OCI-M2 (cell line): ENCODE measurements around the gene GPR180.

Experiments used
- DNase-seq: peaks from one replicate; lab custom pipeline; 2025; ENCODE audit not compliant: unreplicated experiment; lab: John Stamatoyannopoulos, UW

Gene GPR180

DNA sequence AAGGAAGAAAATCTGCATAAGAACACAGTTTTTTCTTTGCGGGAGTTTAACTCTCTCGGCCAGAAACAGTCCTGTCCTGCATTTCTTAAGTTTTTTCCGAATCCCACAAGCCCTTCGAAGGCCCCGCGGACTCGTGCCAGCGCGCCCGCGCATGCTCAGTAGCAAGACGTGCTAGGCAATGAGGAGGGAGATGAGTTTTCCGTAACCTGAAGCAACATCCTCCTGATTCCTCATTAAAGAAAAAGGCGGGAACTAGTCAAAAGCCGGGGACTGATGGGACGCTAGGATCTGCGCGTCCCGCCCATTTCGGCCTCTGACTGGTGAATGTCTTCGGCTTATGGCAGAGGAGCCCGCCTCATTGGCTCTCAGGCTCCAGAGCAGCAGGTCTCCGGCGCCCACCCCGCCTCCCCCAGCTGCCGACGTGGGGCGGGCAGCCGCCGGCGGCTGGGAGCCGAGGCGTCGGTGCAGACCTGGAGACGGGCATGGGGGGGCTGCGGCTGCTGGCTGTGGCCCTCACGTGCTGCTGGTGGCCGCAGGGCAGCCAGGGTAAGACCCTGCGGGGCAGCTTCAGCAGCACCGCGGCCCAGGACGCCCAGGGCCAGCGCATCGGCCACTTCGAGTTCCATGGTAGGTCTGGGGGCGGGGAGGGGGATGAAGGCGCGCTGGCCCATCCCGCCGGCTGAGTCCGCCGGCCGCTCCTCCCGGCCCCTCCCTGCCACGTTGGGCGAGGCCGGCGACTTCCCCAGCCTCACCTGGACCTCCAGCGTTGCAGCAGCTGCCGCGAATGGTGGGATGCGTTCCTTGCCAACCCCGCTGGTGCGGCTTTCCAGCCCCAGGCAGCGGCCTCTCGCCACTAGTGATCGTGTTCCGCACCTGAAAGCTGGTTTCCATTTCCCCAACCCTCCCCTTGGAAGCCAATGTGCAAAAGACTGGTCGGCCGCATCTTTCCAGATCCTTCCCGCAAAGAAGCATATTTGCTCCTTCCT lies at the start of gene GPR180:
TSS of gene GPR180 (plus strand) at position 412 of the 986 bp plus-strand sequence. CDS start at position 483, 71 bp downstream.
- peak; percentile 83 for DNase-seq

DNA sequence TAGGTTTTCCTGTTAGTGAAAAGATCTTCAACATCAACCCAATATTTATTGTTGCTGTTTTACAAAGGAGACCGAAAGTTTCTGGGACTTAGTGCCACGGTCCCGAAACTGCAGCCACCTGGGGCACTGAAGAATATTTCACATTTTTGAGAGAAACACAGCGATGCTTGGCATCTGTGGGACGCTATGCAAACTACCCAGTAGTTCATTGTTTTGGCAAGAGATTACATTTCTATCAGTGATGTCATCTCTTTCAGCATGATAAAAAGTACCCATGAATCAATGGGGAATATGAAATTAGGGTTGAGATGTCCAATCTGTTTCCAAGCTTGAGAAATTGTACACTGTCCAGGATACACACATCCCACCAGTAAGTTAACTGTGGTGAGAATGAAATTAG lies 49.6 kb upstream of the GPR180 start:
- no peak for DNase-seq

DNA sequence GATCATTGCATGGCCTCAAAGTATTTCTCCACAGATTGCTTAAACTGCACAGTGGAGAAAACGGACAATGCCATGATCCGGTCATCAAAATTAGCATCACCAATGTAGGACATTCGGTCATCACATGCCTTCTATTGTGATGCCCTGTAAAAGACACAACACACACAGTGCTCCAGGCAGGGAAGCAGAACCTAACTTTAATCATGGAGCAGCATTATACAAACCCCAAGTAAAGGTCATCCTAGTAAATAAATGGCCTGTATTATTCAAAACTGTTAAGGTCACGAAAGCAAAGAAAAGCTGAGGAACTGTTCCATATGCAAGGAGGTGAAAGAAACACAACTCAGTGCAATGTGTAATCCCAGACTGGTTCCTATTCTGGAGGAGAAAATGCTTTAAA lies 47.9 kb upstream of the GPR180 start:
- no peak for DNase-seq

DNA sequence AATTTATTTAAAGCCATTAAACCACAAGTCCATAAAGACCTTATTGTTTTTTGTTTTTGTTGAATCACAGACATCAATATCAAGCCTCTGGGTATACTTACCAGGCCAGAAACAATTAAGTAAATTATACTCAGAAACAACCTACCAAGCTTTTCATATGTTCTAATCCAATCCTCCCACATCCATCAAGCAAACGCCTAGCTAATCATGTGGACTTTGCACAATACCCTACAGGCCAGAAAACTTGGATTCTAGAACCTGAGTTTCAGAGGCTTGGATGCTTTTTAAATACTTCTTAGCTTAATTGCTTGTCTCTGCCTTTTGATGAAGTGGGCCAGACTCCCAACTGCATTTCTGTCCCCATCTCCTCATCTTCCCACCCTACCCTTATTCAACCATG lies 45.6 kb upstream of the GPR180 start:
- DNase-seq: no peak

DNA sequence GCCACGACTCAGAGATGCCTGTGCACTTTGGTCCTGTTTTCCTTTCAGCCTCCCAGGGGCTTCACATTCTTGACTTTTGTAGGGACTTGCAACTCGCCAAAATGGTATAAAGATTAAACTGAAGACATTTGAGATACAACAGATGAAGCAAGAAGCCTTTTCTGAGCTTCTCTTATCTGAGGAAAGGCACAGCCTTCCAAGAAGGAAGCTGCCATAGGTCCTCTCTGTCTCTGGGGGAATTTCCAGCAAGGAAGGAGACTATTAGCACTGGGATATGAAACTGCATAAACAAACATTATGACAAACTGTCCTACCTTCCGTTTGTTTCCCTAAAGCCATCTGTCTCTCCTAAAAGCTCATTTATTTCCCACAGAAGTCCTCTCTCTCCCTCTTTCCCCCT lies 45.0 kb upstream of the GPR180 start:
- DNase-seq: no peak

DNA sequence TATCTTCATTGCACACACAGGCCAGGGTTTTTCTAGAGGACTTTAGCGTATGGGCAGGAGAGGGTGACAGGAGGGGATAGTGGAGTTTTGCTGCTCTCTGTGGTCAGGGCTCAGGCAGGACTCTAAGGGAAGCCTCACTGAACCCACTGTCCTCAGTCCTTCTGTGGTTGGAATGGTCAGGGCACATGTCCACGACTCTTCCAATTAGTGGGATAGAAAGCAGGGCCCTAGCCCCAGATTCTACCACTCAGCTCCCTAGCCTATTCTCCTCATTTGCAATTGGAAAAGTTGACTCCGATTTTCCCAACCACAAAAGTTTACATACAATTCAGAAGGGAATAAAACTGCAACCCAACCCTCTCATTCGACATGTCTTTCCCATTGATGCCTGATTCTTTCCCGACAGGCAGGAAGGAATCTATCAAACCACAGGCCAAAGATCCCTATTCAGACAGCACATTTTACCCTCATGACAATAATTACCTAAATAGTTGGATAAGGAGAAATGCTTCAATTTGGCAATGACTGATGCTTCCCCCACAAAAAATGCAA lies 43.9 kb upstream of the GPR180 start:
- DNase-seq: no peak

DNA sequence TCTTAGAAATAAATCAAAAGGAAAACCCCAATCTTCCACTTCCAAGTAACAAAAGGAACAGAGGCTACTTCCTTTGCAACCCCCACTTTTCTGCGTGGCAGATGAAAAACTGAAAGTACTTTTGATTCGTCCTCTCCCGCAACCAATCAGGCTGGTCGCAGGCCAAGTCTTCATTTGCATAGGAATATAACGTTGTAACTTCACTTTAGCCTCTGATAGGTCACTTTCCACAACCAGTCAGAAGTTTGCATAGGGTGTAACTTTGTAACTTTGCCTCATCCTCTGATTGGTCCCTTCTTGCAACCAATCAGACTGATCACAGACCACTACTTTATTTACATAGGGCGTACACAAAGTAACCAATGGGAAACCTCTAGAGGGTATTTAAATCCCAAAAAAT lies 42.9 kb upstream of the GPR180 start:
- no peak for DNase-seq

DNA sequence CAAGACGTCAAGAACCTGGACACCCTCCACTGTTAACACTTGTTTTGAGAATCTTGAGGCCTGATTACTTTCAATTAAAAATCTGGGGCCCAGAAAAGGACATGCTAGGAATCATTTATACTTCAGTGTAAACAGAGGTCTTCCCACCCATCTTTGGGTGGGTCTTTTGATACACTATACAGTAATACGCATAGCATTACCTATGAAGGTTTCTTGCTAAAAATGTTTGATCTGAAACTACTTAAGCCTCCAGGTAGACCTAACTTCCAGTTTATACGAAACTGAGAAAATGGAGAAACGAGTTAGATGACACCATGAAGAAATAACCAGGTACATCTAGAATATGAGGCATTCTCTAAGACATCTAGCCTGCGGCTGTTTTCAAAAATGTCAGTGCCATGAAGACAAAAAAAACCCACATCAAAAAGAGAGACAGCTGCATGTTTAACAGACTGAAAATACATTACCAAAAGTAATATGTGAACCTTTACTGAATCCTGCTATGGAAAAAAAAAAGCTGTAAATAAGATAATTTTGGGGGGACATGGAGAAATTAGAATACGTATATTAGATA lies 42.3 kb upstream of the GPR180 start:
- DNase-seq: no peak

DNA sequence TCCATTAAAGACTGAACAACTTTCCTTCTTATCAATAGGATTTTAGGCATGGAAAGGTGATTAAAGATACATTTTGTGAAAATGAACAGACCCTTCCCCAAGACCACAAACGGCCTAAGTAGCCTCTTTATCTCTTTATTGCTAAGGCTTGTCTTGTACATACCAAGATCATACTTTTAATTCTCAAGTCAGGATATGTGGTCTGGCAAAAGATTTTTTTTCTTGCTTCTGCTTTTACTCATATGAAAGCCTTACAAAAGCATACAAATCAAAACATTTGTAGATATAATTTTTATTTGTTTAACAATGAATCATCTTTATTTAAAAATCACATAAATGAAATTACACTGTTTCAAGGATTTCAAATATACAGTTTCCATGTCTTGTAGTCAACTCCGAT lies 41.5 kb upstream of the GPR180 start:
- DNase-seq: no peak

DNA sequence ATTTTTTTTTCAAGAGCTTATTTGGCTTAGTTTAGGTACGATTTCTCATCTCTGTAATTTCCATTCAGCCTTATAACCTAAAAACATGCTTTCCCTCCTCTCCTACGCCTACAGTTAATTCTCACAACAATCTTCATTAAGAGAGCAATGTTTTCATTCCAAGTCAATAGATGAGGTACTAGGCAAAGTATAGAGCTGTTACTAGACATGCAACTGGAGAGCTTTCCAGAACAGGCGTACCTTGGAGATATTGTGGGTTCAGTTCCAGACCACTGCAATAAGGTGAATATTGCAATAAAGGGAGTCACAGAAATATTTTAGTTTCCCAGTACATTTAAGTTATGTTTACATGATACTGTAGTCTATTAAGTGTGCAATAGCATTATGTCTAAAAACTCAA lies 40.5 kb upstream of the GPR180 start:
- no peak for DNase-seq

DNA sequence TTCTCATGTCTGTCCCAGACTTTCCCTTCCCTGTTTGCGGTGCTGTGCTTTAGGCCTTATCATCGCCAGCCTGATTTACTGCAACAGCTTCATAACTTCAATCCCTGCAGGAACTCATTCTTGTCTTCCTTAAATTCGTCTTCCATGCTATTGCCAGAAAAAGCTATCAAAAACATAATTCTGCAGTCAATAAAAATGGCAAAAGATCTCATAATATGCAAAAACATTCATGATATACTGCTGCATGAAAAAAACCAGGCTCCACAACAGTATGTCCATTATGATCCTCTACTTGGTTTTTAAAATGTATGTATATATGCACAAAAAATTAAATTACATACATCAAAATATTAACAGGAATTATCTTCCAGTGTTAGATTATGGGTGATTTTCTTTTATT lies 34.1 kb upstream of the GPR180 start:
- DNase-seq: no peak

DNA sequence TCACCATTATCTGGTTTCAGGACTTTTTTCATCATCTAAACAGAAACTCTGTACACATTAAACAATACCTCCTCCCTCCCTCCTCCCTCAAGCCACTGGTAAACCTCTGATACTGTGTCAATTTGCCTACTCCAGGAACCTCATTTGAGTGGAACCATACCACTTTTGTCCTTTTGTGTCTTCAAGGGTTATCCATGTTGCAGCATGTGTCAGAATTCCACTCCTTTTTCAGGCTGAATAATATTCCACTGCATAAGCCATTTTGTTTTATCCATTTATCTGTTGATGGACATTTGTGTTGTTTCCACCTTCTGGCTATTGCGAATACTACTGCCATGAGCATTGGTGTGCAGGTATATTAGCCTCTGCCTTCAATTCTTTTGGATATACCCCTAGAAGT lies 33.2 kb upstream of the GPR180 start:
- no peak for DNase-seq

DNA sequence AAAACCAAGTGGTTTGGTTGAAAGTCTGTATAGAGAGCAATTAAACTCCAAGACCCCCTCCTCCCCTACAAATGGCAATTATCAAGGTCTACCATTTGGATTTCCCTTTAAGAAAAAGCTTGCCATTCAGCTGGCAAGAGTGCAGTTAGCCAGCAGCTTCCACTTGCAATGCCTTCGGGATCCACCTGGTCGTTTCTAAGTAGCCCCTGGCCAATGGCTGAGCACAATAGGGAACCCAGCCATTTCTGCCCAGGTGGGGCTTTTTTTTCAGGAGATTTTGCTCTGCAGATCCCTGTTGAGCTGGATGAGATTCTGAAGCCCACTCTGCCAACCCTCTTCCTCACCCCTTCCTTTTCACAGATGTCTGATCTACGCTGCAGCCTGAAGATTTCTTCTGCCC lies 32.0 kb upstream of the GPR180 start:
- no peak for DNase-seq

DNA sequence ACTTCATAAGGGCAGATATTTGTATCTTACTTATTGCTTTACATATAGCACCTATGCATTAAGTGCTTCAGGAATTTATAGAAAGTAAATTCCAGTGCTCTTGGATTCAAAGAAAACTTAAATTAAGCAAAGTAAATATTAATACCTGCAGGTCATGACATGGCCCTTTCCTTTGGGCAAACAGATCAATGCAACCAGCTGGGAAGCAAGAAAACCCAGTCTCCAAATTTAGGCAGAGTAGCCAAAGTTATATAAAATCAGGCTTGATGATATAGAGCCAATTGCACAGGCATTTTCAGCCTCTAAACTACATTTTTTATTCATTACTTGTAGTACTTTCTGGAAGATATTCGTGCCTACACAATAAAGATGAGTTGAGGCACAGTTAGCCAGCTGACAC lies 22.6 kb upstream of the GPR180 start:
- DNase-seq: no peak

DNA sequence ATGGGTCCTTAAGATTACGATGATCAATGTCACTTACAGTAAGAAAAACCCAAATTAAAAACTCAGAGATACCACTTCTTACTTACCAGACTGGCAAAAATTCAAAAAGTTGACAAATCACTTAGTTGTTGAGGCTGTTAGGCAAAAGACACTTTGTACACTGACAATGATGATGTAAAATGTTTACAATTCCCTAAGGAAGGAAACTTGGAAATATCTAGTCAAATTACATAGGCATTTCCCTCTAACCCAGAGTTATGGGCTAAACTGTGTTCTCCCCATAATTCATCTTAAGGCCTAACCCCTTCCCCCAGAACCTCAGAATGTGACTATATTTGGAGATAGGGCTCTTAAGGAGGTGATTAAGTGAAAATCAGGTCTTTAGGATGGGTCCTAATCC lies 17.7 kb upstream of the GPR180 start:
- no peak for DNase-seq

DNA sequence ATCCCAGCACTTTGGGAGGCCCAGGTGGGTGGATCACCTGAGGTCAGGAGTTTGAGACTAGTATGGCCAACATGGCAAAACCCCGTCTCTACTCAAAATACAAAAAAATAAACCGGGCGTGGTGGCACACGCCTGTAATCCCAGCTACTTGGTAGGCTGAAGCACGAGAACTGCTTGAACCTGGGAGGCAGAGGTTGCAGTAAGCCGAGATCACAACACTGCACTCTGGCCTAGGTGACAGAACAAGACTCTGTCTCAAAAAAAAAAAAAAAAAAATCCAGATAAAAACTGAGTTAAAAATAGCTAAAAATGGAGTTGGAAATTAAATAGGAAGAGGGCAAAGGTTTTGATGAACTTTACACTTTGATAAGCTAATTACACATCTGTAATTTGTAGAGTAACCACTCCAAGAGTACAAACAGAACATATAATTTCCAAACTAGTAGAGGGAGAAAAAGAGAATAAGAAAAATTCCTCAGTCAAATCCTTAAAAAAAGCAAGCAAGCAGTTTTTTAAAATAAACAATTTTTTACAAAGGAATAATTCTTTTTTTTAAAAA lies 16.0 kb upstream of the GPR180 start:
- no peak for DNase-seq

DNA sequence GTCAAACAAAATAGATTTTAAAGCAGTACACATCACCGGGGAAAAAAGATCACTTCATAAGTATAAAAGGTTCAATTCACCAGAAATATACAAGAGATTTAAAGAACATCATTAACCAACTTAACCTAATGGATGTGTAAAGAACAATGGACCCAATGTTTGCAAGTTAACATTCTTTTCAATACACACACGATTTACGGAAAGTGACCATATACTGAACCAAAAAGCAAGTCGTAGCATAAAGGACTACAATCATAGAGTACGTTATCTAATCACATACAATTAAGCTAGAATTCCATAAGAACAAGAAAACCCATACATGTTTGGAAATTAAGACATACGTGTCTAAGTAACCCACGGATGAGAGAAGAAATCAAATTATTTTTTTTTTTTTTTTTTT lies 15.3 kb upstream of the GPR180 start:
- DNase-seq: no peak

DNA sequence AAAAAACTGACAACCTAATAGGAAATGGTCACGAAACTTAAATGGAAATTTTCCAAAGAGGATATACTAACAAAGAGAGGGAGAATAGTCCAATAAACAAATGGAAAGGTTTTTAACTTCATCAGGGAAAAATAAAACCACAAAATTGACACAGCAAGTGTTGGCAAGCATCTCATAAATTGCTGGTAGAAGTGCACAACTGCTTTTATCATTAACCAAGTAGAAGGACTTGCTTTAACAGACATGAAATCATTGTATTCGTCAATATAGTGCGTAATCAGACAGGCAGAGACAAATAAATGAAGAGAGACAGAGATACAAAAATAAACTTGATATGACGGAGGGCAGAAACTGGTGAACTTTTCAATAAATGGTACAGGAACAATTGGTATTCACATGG lies 13.1 kb upstream of the GPR180 start:
- no peak for DNase-seq

DNA sequence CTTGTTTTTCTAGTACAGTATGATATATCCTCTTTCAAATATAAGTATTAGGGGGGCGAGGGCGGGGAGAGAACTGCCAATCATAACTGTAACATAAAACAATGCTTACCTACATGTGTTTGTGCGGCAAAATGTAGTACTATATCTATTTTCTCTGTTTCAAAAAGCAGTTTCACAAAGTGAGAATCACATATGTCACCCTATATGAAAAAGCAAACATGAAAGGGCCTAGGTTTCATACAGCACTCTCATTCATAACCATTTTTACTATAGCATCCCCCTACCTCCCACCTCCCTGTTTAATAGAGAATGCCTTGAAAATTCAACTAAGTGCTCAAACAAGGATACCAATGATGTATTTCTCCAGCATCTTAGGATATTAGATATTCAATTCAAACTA lies 10.9 kb upstream of the GPR180 start:
- no peak for DNase-seq

DNA sequence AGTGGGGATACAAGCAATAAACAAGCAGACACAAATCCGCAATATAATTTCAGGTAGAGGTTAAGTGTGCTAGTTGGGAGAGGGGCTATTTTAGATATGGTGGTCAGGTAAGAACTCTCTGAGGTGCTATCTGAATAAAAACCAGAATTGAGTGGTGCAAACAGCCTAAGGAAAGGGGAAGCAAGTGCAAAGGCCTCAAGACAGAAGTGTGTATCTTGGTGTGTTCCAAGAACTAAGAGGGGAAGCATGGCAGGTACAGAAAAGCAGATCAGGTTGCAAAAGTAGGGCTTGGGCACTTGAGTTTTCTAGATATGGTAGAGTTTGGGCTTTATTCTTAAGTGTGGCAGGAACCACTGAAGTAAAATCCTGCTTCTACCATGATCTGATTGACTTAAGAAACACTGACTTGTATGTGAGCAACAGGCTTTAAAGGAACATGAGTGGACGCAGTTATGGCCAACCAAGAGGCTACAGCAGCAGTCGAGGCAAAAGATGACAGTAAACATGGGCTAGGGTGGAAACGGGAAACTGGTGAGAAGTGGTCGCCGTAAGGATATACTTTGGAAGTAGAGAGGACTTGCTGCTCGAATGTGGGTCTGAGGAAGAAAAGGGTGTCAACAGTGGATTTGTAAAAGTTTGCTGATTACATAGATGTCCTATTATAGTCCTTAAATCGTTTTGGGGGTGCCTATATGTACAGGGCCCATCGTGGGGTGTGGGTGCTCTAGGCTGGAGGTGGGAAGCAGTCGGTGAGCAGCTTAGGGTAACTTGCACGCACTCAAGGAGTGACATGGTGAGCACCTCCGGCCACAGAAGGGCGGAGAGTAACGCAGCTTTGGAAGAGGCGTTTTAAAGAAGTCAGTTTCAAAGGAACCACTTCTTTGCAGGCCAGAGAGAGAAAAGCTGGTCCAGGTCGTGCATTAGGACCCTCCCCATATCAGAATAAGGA lies 6.4 kb upstream of the GPR180 start:
- DNase-seq: no peak
